SK-MEL-5 (cell line): ENCODE data around the gene ANXA11. TPM values are rescaled to one million over a fixed set of nuclear protein-coding genes. Genes with fewer than 3 reads are reported as not detected.

Source experiments
- DNase-seq: peaks from one replicate; pipeline ENCODE4 v3.0.0-alpha.2; 2016; ENCODE audit warnings: low read depth, low spot score
- in situ Hi-C: cut with HindIII; loops from 2 replicates; pipeline ENCODE4 v1.10.0; 2016; ENCODE audit warnings: low sequenced_read_pairs, high pct_unique_total_duplicates, low pct_unique_long_range_greater_than_20kb
- total RNA-seq: library from RNA; depleted of rRNA; stranded (reverse); fragments of >200 nt; shearing (Covaris generic); gene quantifications from 2 replicates; pipeline ENCODE4 v1.2.3, GENCODE V29; 2014

Gene ANXA11
- total RNA-seq, 1 experiment from 2014 or later, result 66.3 TPM

DNA sequence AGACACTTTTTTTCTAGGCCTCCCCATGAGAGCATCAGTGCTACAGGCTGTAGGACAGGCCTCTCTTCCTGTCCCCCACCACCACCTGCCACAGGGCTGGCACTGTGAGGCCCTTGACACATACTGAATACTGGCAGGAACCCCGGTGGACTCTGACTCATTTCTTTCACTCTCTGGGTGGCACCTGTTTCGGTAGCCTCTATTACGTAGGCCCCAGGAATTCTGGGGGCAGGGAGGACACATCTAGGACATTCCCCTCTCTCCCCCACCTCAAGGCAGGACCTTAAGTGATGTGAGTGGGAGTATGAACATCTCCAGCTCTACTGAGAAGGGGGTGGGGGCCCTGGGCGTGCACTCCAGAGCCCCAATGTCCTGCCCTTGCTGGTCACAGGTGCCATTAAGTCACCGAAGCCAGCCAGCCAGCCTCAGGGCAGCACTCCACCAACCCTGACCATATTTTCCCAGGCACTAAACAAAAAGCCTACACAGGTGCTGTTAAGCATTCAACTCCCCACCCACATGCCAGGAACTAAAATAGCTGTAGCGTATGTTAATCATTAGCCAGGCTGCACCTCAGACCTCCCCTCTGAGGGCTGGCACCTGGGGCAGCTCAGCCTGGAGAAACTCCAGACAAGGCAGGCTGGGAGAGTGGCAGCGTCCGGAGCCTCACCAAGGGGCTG lies 8.9 kb downstream of the ANXA11 start:
- in situ Hi-C loops, result no loop called here
- DNase-seq, result no peak

DNA sequence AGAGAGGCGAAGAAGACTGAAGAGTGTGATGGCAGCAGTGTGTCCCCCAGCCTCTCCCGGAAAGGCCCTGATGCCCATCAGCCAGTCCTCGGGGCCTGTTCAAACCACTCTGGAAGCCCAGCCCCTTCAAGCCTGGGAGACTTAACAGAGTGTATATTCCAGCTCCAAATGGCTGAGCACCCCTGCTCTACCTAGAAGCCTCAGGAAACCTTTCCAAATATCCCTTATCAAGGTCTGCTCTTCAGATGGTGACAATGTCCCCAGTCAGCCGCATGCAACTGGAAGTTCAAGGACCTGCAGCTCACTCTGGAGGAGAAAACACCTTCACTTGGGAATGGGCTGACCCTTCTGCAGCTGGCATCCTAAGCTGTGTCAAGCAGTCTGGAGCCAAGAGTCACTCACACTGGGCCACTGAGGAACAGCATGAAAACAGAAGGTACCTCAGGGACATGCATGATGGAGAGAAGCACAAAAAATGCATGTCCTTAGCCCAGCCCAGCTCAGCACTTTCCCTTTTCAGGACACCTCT lies 10.2 kb downstream of the ANXA11 start:
- no peak for DNase-seq
- in situ Hi-C loops, result no loop called here

DNA sequence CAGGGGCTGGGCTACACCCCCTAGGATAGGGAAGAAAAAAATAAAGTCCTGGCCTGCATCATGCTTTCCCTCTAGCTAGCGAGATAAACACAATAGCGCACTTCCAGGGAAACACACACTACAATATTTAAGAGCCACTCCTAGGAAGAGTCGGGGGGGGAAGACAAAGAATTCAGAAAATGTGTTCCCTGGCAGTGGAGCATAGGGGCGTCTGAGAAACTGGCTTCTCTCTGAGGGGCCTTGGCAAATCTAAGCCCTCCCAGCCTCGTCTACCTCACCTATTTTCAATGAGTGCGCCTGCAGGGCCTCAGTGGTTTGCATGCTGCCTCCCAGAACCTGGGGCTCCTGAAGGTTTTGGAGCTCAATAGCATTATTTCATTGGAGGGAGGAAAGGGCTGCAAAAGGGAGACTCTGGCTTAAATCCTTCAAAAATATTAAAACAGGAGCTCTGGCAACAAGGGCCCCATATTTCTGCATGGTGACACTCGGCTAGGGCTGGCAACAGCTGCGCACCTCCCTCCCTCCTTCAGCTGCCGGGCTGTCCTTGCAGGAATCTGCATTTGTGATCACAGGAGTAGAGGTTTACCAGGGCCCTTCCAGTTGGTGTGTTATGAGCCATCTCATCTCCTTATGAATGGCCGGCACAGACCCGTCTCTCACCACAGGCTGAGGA lies 10.8 kb downstream of the ANXA11 start:
- DNase-seq, result no peak
- in situ Hi-C loops, result no loop called here

DNA sequence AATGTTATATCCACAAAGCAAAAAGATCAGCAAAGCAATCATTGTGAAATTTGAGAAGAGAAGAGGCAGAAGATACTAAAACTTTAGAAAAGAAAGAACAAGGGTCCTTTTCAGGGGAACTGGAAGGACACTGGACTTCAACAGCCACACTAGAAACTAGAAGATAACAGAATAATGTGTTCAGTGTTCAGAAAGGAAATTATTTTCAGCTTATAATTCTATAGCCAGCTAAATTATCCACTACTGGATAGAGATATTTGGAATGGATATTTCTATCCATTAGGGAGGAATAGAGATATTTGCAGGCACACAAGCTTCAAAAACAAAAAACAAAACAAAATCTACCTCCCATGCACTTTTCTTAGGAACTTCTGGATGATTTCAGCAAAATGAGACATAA lies 12.8 kb downstream of the ANXA11 start:
- in situ Hi-C loops, result no loop called here
- no peak for DNase-seq

DNA sequence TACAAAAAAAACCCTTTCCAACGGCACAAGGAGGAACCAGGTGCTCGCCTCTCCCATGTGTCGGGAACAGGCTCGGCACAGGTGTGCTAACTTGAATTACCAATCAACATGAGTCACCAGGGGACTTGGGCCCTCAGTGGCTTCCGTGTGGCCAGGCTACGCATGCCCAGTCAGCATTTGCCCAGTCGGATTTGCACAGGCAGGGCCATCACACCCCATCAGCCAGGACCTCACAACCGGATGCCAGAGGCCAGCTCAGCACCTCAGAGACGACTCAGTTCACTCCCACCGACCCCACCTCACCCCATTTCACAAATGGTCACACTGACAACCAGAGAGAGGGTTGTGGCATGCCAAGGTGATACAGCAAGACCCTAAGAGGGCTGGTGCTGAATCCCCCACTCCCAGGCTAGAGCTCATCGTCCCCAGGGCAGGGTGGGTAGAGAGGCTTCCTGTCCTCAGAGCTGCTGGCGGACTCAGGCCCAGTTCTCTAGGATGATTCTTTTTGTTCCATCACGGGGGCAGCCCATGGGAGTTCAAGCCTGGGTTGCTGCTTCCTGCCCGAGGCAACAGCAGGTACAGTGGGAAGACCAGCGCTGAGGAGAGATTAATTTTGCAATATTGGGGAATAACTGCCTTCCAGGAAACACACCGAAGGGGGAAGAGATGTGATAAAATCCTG lies 13.6 kb downstream of the ANXA11 start:
- no peak for DNase-seq
- in situ Hi-C loops, result no loop called here

DNA sequence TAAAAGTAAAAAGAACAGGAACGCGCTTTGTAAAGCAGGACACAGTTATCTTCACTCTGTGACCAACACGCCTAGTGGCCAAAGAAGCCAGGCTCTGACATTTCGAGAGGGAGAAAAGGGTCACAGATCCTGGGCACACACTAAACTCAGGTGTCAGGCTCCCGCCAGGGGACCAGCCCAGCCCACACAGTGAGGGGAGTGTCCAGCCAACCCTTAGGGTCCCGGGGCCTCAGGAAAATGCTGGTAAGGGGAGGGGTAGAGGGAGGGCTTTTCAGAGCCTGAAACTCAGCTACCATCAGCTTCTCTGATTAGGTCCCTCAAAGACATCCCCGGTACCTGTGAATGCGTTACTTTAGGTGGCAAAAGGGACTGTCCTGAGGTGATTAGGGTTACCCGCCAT lies 16.6 kb downstream of the ANXA11 start:
- DNase-seq, result no peak
- in situ Hi-C loops, result no loop called here

DNA sequence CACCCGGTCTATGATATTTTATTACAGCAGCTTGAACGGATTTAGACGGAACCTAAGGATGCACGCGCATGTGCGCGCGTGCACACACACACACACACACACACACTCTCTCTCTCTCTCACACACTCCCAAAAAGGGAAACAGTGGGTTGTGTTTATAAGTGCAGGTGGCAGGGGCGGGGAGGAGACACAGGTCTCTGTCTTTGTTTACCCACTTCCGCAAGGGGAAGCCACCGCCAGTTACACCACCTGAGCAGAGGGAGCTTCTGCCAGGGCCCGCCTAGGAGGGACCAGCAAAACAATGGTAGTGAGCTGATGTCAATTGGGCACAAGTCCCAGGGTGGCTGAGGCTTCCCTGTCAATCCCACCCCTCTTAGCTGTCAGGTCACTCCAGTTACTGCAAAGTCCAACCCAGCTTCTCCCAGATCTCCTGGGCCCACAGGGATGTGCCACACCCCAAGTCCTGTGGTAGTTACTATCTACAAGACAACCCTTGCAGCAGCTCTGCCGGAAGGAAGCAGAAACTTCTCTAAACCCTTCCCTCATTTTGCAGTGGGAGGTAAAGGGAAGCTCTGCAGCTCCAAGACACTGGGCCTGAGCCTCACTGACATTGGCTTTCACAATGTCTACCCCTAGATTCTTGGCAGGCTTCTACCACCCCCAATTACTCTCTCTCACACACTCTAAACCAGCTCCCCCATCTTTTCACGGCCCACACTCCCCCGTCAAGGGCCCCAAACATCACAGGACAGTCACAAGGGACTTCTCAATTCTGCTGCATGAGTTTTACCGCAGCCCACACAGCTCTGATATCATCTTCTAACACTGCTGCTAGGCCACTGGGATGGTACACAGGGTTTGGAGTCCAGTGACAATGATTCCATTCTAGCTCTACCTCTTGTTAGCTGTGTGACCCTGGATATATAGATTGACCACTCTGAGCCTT lies 17.6 kb downstream of the ANXA11 start:
- in situ Hi-C loops, result no loop called here

DNA sequence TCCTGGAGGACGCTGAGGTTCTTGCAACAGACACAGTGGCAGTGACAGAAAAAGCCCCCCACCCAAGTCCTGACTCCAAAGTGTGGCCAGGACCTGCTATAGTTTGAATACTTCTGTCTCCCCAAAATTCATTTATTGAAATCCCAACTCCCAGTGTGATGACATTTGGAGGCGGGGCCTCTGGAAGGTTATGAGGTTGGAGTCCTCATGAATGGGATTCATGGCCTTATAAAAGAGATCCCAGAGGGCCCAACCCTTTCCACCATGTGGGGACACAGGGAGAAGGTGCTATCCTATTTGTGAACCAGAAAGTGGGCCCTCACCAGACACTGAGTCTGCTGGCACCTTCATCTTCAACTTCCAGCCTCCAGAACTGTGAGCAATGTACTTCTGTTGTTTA lies 18.3 kb downstream of the ANXA11 start:
- DNase-seq, result no peak
- in situ Hi-C loops, result no loop called here

More for the DNA sequence above, 17.6 kb downstream of the ANXA11 start:
- no peak for DNase-seq

DNA sequence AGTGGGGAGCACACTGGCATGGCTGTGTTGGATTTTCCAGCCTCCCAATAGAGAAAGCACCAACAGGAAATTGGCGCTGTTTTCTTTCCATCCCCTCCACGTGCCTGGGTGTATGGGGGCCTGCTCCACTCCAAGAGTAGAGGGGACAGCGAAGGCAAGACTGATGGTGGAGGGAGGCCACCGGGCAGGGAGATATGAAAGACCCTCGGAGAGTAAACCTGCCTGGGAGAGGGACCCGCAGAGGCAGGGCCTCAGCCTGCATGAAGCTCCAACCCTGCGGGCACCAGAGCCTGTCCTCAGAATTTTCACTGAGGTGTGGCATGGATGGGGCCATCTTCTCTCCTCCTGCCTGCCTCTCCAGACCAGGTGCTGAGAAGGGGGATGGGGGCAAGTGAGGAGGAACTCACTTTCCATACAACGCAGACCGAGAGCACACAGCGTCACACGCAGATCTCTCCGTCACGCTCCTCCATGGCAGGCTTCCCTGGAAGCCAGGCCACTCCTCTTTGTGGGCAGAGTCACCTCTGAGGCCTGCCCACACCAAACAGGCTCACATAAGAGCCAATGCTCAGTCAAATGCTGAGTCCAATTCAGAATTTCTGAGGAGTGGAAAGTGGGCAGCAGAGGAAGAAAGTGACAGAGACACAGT lies 18.8 kb downstream of the ANXA11 start:
- in situ Hi-C loops, result no loop called here

DNA sequence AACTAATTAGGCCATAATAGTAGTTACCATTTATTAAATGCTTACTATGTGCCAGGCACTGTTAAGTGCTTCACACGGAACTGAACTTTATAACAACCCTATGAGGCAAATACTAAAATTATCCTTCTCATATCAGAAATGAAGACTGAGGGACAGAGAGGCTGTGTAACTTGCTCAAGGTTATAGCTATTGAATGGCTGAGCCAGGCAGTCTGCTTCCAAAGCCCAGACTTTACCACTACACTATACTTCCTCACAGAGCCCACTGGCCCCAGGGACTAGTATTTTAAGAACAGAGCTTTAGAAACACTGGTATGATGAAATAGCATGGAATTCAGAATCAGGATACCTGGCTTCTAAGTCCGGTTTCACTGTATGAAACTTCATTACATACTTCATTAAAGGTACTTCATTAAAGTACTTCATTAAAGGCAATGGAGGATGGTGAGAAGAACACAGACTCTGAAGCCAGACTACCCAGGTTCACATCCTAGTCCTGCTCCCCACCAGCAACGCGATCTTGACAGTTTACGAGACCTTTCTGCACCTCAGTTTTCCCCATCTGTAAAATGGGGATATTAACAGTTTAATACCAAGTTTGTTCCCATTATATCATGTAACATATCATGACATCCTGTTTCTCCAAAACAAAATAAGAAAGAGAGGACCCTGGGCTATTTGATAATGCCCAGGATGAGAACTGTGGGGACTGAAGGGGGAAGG lies 19.6 kb downstream of the ANXA11 start:
- DNase-seq, result no peak
- in situ Hi-C loops, result no loop called here

More for the DNA sequence above, 18.8 kb downstream of the ANXA11 start:
- no peak for DNase-seq

DNA sequence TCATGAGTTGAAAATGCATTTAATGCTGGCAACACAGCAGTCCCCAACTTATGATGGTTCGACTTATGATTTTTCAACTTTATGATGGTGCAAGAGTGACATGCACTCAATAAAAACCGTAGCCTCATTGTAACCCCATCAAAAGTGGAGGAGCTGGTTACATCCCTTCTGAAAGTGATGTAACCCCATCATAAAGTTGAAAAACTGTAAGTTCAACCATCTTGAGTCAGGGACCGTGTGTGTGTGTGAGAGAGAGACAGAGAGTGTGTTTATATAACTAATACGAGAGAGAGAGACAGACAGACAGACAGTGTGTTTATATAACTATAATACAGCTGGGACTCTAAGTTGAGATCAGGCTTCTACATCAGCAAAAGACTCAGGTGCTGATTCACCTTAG lies 21.0 kb downstream of the ANXA11 start:
- in situ Hi-C loops, result no loop called here
- no peak for DNase-seq

DNA sequence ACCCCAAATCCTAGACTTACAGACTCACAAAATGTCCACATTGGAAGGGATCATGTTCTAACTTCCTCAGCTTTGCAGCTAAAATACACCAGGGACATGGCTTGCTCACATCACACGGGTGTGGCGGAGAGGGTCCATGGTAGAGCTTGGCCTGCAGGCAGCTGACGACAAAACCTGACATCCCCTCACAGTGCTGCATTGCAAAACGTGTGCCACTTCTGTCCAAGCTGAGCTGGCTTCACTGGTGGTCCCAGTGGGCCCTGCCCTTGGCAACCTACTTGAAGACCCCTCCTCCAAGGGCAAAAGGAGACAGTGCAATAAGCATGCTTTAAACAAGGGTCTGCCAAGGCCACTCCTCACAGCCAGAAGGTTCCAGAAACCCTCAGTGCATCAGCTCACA lies 21.9 kb downstream of the ANXA11 start:
- in situ Hi-C loops, result no loop called here
- no peak for DNase-seq

DNA sequence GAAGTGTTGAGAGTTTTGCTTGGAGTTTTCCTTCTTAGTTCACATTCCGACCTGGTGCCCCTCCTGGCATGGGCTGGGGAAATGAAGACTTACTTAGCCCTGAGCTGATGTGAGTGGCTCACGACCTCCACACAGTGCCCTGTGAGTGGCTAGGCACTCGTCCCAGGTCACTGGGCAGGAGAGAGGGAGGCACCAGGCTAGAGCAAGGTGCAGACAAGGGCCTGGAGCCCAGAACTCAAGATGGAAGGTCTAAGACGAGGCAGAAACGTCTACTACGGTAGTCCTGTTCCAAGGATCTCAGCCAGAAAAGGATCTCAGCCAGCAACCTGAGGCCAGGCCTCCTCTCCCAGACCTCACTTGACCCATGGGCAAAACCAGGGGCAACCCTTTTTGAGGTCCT lies 22.4 kb downstream of the ANXA11 start:
- no peak for DNase-seq
- in situ Hi-C loops, result no loop called here

DNA sequence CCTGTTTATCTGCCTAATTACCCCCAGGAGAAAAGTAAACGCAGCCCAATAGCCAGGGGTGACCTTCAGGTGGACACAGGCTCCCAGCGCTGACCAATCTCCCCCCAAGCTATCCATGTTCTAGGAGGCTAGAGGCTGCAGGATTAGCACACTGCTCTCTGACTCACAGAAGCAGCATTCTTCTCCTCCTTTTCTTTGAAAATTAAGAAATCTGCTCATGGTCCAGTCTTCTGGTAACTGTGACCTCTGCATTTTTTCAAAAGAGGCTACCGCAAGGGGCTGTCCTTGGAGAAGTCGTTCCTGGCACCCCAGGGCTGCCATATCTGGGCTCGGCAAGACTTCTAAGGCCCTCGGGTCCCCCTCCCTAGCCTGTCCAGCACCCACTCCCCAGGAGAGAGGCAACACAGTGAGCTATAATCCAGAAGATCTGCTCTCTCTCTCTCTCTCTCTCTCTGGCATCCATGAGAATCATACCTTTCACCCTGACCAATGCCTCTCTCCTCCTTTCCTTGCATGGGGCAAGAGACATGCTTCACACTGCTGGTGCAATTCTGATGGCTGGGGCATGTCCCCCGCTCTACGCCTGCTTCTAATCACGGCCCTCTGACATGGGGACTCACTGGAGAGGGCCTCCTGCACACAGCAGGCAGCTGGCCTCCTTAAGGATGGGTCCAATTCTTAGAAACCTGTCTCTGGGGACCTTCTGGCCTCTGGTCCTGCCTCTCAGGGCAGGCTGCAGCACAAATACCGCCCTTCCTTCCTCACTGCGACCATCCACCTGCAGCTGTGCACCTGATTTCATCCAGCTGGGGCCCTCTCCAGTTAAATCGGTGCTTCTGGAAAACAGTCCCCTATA lies 27.3 kb downstream of the ANXA11 start:
- in situ Hi-C loops, result no loop called here
- DNase-seq, result no peak

DNA sequence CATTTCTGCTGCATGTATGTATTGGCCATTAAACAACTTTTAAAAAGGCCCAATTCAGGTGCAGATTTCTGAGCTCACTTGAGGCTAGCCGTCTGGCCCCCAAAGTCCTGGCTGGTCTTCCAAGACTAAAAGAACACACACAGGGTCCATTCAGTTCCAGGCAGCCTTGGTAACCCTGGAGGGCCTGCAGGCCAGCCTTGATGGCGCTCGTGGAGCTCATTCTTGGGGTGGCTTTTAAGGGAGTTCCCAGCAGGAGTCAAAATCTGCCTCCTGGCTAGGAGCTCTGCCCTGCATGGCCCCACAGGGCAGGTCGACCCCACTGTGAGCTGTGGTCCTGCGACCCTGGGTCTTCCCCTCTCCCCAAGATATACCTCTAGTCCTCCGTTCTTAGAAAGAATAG lies 28.8 kb downstream of the ANXA11 start:
- in situ Hi-C loops, result no loop called here
- no peak for DNase-seq
